HEK293 (cell line): ENCODE measurements around the gene IL17A.

ENCODE experiments used
- BCL11B ChIP-seq: fragments of 450-650 bp; formaldehyde crosslinking; IDR thresholded peaks from 2 replicates; pipeline ENCODE4 v1.5.1; 2016; ENCODE audit warnings: low read depth, missing biosample characterization, missing genetic modification characterization
- GLIS1 ChIP-seq: fragments of 450-650 bp; formaldehyde crosslinking; IDR thresholded peaks from 2 replicates; pipeline ENCODE4 v1.5.1; 2016; ENCODE audit warnings: missing biosample characterization, missing genetic modification characterization
- MYNN ChIP-seq: fragments of 450-650 bp; formaldehyde crosslinking; IDR thresholded peaks from 2 replicates; pipeline ENCODE4 v1.5.1; 2016; ENCODE audit warnings: missing biosample characterization, missing genetic modification characterization, borderline replicate concordance
- ZFP3 ChIP-seq: fragments of 450-650 bp; formaldehyde crosslinking; IDR thresholded peaks from 2 replicates; pipeline ENCODE4 v1.5.1; 2016; ENCODE audit warnings: low read depth, missing biosample characterization, missing genetic modification characterization
- ZFP69B ChIP-seq: fragments of 450-650 bp; formaldehyde crosslinking; IDR thresholded peaks from 2 replicates; pipeline ENCODE4 v1.5.1; 2016; ENCODE audit warnings: missing biosample characterization, missing genetic modification characterization
- ZNF16 ChIP-seq: fragments of 450-650 bp; formaldehyde crosslinking; IDR thresholded peaks from 2 replicates; pipeline ENCODE4 v1.5.1; 2016; ENCODE audit warnings: low read depth, missing biosample characterization, missing genetic modification characterization
- ZNF48 ChIP-seq: fragments of 450-650 bp; formaldehyde crosslinking; IDR thresholded peaks from 2 replicates; pipeline ENCODE4 v1.5.1; 2016; ENCODE audit warnings: missing biosample characterization, missing genetic modification characterization
- ZNF571 ChIP-seq: fragments of 450-650 bp; formaldehyde crosslinking; IDR thresholded peaks from 2 replicates; pipeline ENCODE4 v1.5.0; 2017; ENCODE audit warnings: missing biosample characterization, missing genetic modification characterization
- TF ChIP-seq, protein P1 (sequence below): fragments of 450-650 bp; formaldehyde crosslinking; IDR thresholded peaks from 2 replicates; pipeline ENCODE4 v1.5.1; 2016; ENCODE audit warnings: missing biosample characterization, missing genetic modification characterization
- TF ChIP-seq, protein P2 (sequence below): fragments of 450-650 bp; formaldehyde crosslinking; IDR thresholded peaks from 2 replicates; pipeline ENCODE4 v1.5.1; 2016; ENCODE audit warnings: missing biosample characterization, missing genetic modification characterization

DNA sequence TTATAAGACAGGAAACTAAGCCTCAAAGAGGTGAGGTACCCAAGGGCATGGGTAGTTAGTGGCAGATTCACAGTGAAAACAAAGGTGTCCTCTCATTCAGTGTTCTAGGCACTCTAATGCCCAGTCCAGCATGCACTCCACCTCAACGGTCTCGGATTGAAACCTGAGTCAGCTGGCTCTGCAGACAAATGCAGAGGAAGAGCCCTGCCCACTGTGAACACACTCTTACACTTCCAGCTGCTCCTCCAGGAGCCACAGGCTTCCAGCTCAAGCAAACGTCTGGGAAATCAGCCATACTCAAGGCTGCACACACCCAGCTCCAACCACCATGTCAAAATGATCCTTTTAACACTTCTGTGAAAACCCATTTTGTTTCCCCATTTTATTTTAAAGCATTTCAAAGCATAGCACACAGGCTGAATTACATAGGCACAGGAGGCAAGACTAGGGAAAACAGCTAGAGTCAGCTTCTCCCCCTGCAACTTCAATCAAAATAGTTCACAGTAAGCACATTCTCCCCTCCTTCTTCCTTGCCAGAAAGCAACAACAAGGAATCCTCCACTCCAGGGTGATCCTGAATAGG, 3.0 kb upstream of the IL17A start:
- TF ChIP-seq ZFP3 (no peak), ZNF48 (tag by site-specific recombination) (no peak), ZNF571 (tag by site-specific recombination) (no peak), ZFP69B (tag by site-specific recombination) (no peak), ZNF16 (tag by site-specific recombination) (no peak), GLIS1 (tag by site-specific recombination) (no peak), BCL11B (tag by site-specific recombination) (no peak), MYNN (tag by site-specific recombination) (no peak)
- TF ChIP-seq, protein P1, sequence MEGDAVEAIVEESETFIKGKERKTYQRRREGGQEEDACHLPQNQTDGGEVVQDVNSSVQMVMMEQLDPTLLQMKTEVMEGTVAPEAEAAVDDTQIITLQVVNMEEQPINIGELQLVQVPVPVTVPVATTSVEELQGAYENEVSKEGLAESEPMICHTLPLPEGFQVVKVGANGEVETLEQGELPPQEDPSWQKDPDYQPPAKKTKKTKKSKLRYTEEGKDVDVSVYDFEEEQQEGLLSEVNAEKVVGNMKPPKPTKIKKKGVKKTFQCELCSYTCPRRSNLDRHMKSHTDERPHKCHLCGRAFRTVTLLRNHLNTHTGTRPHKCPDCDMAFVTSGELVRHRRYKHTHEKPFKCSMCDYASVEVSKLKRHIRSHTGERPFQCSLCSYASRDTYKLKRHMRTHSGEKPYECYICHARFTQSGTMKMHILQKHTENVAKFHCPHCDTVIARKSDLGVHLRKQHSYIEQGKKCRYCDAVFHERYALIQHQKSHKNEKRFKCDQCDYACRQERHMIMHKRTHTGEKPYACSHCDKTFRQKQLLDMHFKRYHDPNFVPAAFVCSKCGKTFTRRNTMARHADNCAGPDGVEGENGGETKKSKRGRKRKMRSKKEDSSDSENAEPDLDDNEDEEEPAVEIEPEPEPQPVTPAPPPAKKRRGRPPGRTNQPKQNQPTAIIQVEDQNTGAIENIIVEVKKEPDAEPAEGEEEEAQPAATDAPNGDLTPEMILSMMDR (tag by site-specific recombination): no peak
- TF ChIP-seq, protein P2, sequence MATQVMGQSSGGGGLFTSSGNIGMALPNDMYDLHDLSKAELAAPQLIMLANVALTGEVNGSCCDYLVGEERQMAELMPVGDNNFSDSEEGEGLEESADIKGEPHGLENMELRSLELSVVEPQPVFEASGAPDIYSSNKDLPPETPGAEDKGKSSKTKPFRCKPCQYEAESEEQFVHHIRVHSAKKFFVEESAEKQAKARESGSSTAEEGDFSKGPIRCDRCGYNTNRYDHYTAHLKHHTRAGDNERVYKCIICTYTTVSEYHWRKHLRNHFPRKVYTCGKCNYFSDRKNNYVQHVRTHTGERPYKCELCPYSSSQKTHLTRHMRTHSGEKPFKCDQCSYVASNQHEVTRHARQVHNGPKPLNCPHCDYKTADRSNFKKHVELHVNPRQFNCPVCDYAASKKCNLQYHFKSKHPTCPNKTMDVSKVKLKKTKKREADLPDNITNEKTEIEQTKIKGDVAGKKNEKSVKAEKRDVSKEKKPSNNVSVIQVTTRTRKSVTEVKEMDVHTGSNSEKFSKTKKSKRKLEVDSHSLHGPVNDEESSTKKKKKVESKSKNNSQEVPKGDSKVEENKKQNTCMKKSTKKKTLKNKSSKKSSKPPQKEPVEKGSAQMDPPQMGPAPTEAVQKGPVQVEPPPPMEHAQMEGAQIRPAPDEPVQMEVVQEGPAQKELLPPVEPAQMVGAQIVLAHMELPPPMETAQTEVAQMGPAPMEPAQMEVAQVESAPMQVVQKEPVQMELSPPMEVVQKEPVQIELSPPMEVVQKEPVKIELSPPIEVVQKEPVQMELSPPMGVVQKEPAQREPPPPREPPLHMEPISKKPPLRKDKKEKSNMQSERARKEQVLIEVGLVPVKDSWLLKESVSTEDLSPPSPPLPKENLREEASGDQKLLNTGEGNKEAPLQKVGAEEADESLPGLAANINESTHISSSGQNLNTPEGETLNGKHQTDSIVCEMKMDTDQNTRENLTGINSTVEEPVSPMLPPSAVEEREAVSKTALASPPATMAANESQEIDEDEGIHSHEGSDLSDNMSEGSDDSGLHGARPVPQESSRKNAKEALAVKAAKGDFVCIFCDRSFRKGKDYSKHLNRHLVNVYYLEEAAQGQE (tag by site-specific recombination): no peak
